ENCODE measurements around the gene PDE10A.

PDE10A gene

DNA sequence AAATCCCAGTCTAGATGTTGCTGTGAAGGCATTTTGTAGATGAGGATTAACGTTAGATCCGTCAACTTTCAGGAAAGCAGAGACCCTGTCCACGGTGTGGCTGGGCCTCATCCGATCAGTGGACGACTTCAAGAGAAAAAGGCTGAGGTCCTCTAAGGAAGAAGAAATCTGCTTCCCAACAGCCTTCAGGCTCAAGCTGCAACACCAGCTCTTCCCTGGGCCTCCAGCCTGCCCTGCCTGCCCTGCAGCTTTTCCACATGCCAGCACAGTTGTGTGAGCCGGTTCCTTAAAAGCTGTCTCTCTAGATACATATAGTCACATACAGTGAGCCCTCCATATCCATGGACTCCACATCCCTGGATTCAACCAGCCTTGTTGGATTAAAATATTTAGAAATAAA lies 14.1 kb upstream of the PDE10A start:
- no peak for DNase-seq

DNA sequence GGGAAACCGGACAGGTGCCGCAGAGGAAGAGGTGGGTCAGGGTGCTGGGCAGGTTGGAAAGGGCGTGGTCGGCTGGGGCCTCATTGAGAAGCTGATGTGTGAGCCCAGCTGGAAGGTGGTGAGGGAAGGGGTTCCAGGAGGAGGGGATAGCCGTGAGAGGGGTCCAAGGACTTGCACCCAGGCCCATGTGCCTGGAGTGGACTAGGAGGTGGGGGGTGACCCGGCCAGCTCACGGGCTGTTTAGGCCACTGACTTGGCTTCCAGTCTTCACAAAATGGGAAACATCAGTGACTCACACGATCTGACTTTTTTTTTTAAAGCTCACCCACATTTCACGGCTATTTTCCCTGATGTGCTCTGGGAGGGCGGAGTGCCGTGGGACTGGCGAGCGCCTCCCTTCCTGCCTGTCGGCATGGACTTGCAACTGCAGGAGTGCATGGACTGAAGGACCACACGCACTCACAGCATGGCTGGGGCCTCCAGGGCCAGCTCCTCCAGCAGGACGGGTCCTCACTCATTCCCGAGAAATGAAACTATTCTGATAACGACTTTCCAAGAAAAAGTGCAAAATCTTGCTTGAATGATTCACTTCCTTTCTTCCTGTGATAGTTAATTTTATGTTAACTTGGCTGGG lies 13.5 kb upstream of the PDE10A start:
- DNase-seq, result no peak

DNA sequence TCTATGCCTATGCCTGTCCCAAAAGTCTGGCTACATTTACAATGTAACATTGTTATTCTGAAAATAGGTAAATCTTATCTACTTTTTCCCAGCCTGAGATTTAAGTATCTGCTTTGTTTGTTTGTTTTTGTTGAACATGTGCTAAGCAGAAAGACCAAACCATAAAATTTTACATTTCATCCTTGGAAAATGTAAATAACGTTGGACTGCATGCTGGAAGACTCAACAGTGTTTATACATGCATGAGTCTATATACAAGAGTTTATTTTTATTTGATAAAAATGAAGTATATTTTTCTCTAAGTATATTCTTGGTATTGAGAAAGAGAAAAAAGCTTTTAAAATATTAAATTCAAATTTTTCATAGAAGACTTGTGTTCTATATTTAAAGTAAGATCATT lies 12.1 kb upstream of the PDE10A start:
- no peak for DNase-seq

DNA sequence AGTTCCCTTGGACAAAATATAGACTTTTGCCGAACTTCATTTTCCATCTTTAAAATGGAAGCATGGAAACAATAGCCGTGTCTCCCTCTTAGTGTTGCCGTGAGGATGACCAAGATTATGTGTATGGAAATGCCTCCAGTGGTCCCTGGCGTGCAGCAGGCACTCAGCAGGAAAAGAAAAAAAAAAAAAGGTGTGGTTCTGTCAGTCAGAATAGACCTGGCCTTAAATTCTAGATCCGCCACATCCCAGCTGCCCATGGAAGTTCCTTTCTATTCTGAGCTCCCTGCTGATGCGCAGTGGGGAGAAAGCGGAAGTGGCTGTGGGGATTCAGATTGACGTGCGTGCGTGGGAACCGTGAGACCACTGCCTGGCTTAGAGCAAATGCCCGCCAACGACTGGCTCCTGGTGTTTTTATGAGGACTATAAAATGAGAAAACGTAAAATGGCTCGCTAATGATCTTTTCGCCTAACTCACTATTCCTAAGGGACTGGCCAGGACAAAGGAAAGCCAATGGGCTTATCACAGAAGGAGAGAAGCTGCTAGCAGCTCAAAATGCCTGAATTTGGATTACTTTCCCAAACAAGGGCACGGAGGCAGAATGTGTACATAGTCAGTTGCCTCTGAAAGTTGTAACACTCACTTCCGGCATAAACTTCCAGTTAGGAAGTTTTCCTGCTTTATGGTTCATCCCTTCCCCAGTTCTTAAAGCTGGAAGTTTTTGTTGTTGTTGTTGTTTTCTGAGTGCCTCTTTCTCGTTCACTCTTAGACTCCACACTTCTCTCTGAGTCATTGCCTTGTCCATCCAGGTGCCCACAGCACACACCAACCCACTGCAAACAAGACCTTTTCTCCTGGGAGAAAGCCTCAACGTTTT lies 11.4 kb upstream of the PDE10A start:
- no peak for DNase-seq

DNA sequence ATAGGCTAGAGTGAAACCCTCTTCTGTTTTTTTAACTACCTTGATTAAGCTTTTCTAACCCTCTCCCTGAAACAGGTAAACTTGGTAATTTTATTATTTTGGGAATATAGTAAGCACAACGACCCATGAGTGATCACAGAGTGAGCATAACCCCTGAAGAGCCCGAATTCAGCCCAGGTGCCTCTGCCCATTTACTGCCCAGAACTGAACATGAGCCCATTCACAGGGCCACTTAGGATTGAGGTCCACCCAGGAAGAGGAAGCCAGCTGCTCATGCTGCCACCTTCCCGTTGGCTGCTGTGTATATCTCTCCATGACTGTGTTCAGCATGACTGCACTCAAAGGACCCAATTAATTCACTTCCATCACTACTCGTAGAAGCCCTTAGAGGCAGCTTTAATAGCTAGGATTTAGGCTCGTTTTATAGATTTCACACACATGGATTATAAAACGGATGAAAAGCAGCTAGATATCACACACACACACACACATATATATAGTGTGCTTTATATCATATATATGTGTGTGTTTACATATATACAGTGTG lies 8.3 kb upstream of the PDE10A start:
- DNase-seq, result no peak

DNA sequence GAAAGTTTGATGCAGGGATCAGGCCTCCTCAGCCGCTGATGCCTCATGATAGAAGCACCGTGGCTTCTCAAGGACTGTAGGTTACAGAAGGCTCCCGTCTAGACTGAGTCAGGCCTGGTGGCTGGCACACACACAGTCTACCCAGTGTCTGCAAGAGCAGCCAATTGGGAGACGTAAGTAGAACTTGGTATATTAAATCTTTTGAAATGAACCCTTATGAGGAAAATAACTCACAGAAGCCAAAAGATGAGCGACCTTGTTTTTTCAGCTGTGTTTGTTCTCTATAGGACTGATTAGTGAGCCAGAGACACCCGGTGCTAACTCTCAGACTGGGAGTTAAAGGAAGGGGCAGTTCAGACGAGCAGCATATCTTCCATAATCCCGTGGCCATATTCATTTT lies 5.9 kb upstream of the PDE10A start:
- DNase-seq, result no peak

DNA sequence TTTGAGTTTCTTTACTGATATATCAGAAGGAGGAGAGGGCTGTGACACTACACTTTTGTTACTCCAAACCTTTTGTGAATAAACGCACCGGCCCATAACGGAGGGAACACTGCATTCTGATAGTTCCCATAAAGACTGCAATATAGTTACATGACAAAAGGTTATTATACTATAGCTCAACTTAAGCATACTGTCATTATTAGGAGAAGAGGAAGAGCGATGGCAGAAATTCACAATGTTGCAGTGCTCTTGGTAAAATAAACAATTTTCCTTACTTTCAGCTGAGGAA lies 2.3 kb upstream of the PDE10A start:
- DNase-seq, result no peak

DNA sequence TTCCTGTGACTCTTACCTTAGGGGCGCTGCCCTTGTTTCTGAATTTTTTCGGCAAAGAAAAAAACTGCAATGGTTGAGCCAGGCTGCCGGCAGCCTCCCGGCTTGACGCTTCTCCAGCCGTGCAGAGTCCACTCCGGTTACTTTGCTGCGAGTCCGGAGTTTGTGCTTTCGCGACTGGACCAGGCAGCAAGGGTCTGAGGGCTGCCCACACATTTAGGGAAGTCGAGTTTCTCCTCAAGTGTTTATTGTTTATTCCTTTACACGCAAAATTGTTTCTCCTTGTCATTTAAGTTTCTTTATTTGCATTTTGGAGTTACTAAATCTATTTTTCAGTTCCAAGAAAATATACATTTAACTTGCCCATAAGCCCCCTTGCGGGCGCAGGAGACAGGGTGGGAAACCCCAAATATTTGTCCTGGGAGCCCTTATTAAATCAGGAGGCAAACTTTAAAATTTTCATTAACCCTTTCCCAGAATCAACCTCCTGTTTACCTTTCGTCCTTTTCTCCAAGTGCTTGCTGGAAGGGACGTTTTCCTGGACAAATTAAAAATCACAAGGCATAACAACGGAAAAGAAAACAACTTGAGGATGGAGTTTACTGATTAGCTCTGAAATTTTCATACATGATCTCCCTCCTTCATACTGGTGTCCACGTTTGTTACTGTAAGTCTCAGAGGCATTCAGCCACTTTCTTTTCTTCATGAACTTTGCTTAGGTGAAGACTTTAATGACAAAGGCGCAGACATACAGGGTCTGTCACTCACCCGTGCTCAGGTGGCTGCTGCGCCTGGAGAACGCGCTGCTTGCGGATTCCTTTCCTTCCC lies 1.7 kb upstream of the PDE10A start:
- DNase-seq, result no peak

DNA sequence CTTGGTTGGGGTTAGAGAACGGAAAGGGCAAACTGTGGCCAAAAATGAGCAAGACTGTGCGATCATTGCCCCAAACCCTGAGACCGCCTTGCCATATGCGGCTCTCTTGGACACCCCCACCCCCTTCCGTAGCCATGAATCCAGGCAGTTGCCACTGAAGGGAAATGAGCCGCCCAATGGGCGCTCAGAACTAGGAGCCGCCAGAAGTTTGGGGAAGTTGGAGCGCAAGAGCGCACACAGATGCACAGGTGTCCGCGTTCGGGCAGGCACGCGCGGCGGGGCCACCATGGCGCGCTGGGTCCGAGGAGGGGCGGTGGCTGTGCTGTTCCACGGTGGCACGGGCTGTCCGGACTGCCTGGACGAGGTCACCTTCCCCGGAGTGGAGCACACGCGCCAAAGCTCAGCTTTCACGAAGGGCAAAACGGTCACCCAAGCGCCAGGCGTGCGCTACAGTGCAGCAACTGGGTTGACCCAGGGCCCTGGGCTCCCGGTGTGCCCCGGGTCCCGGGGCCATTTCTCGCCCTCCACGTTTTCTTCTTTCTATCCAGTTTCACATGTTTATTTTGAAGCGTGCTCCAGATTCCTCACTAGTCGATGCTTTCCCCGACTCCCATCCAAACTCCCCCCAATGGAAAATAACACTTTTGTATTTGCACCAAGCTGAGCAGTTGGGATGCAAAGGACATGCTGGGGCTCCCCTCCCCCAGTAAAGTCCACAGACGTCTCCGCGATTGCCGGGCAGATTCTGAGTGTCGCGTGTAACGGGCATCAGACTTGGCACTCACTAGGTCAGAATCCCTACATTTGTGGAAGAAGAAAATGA lies 906 bp upstream of the PDE10A start:
- peak in 1 of 2 experiments; percentile 21 for DNase-seq

DNA sequence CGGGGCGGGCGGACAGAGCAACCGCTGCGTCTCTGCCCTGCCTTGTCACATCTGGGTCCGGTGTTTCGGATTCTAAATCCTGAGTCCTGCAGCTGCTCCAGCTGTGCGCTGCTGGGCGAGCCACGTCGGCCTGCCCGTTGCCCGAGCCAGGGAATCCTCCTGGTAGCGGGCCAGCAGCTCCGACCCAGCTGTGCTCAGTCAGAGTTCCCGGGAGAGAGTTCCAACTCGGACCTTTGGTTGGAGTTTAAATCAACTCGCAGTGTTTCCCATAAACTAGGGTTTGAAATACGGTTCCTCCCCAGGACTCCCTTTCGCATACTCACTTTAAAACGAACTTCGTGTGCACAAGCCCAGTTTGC lies 315 bp upstream of the PDE10A start:
- peak in 1 of 2 experiments; percentile 15 for DNase-seq

DNA sequence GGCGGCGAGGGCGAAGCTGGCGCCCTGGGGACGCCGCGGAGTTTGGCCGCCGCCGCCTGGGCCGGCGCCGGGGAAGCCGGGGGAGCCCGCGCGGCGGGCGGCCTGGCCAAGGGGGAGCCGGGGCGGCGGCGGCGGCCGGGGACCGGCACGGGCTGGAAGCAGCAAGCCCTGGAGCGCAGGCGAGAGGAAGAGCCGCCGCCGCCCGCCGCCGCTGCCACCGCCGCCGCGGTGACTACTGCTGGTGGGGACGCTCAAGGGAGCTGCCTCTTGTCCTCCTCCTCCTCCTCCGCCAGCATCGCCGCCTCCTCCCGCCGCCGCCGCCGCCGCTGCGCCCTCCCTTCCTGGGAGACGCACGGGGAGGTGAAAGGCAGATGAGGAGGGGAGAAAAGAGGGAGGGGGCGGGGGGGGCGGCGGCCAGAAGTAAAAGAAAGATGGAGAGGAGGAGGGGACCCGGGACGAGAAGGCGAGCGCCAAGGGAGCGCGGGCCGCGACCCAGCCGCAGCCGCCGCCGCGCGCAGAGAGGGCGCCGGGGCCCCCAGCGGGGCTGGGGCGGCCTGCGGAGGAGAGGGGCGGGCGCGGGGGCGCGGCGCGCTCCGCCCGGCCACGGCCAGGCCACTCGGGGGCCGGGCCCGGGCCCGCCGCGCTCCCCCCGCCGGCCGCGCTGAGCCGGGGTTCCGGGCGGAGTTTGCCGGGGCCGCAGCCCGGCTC lies 846 bp downstream of the PDE10A start:
- peak in 1 of 2 experiments; percentile 19 for DNase-seq

DNA sequence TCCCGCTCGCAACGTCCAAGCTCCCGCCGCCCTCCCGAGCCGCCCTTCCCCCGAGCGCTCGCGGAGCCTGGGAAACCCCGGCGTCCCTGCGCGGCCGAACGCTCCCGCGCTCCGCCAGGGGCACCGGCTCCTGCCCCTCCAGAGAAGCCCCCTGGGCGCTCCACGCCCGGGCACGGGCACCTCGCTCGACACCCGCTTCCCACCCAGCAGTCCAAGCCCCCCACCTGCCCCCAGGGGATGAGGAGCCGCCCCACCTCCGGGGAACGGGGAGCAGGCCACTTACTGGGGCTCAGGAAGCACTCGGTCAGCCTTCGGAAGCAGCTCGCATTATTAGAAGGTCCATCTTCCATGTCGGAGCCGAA lies 1.4 kb downstream of the PDE10A start:
- DNase-seq, result no peak

DNA sequence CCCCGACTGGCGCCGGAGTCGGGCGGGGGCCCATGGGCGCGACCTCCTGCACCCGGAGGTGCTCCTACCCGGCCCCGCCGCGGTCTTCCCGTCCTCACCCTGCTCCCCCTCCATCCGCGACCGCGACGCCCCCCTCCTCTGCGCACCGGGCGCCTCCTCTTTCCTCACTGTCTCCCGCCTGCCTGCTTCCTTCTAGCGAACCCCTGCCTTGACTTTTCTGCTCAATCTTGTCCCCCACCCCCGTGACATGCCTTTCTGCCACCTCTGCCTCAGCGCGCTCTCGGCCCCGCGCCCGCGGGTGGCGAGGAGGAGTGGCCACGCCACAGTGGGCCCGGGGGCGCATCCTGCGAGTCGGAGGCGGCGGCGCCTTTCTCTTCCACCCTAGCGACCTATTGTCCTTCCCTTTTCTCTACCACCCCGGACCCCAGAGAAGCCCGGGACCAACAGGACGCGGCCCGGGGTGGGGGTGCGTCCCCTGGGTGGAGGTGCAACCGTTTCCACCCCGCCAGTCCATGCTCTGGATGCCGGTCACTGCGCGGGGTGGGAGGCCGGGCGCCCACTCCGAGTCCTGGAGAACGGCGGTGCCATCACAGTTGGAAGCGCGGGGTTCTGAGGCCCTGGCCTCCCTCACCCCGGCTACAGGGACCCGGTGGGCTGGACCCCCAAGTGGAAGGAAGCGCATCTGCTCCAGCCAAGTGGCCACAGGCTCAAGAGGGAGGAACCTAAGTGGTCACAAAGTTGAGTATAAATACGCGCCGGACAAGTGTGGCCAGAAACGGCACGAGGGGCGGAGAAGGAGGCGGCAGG lies 2.0 kb downstream of the PDE10A start:
- DNase-seq, result peak in 1 of 2 experiments; percentile 17

DNA sequence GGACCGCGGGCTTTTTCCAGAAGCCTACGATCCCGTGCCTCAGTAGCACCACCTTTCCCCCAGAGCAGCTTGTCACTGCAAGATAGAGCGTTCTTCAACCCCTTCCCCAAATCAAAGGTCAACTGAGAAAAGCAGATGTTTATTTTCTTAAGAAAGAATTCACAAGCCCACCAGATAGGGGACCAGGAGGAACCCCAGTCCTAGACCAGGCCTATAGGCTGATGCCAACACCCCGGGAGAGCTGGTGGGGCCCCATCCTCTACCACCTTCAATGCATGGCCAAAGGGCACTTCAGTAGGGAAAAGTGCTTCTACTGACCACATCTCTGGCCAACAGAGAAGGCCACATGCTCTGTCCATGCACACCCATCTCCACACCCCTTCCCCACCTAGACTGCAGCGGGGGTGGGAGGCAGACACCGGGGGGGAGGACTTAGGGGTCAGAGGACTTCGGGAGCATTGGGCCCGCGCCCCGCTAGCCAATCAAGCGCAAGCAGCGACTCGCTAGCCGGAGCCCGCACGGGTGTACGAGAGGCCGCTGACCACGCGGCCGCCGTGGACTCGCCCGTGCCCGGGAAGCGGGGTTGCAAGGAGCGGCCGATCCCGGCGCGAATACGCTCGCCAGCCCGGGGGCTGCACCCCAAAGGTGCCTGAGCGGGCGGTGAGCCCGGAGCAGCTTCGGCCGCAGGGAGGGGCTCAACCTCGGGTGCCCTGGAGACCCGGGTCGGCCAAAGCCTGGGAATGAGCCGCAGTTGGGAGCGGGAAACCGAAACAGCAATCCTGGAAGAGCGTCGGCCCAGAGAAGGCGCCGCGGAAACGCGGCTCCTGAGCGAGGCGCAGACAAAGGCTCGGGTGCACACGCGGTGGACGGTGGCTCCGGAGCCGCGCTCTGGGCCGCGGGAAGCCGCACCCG lies 2.8 kb downstream of the PDE10A start:
- no peak for DNase-seq

DNA sequence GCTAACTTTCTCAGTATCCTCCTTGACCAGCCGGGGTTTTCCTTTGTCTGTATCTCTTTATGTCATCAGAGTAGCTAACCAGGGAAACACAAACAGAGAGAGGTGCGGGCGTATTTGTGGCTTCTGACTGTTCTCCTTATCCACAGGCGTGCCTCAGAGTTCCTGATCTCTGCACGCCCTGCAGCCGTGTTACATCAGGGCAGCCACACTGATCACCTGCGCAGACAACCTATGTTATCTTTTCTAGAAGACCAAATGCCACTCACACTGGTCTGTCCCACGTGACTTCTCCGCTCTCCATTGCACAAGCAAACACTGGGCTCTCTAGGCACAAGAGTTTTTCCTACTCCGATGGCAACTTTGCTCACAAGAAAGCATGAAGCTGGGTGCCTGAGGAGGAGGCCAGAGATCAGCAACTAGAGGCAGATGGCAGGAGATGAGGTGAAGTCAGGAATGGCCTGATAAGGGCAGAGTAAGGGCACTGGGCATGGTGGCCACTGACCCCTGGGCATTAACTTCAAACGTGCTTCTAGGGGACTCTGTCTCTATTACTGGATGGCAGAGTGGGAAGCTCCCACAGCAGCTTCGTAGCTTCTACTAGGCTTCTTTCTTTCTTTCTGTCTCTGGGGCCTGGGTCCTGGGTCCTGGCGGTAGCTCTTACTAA lies 4.5 kb downstream of the PDE10A start:
- no peak for DNase-seq

DNA sequence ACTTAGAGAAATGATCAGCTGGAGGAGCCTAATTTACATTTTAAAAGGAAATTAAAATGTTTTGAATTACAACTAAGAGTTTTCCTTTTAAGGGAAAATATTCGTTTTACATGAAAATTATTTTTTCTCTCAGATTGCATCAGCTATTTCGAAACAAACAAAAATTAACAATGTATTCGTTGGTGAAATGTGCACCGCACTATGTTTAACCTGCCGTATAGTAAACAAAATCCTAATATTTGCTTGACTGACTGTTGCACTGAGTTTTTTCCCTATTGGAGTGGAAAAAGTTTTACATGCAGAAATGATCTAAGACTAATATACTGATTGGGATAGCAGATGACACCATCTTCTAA lies 5.7 kb downstream of the PDE10A start:
- DNase-seq, result no peak

DNA sequence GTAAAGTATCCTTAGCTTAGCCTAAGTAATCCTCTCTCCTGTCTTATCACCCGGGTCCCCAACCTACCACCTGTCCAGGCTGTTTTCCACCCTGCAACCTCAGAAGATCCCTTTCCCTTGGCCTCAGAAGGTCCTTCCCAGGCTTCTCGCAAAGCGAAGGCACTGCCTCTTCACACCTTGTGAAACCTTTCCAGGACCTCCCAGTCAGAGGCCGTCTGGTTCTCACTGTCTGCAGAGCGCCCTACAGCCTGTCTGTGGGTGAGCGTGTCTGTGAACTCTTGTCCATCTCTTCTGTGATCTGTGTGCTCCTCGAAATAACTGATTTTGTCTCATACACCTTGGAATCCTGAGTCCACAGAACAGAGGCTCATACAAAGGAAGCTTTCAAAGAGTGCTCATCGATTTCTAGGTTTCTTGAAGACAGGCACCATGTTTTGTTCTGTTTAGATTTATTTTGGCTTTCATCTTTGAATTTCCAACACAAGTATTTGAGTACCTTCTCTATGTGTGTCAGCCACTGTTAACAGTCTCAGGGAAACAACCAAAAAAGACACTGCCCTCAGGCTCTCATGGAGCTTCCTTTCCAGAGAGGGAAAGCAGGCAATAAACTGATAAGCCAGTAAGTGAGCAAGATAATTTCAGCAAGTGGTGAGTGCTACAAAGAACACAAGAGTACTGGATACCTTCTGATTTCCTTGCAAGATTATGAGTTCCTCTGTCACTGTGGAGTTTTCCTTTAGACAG lies 6.3 kb downstream of the PDE10A start:
- DNase-seq, result no peak

DNA sequence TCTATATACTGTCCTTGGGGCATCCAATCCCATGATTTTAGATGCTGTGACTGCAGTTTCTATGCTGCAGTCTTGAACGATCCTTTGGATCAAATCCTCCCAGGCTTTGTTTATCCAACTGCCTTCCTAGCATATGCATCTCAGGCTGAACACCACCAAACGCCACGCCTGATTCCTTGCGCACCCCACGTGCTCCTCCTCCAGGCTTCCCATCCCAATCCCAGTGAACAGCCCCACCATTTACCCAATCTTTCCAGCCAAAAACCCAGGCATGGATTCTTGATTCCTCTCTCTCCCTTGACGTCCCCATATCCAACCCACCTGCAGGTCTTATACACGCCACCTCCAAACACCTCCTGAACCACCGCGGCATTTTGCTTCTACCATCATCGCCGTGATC lies 7.8 kb downstream of the PDE10A start:
- no peak for DNase-seq

DNA sequence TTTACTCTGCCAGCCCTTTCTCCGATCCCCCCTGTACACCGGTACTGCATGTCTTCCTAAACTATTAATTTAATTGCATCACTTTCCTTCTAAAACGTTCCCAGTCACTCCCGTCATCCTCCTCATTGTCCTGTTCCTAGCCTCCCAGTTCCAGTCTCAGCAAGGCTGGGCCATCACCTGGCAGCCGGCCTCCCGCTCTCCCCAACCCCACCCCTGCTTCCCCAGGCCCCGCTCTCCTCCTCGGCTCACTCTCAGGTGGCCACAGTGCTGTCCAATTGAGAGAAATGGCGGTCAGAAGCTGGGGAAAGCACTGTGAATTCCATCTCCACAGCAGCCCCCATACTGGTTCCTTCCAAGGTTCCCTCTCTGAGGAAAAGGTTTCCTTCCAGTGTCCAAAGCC lies 8.9 kb downstream of the PDE10A start:
- no peak for DNase-seq
